Gastrocnemius medialis (tissue), 4 donors: ENCODE data around the gene IDH3A.

ENCODE experiments used
- CTCF ChIP-seq, 5 experiments: fragments of 450-650 bp in 3 of 5; fragments of 200-600 bp in 2 of 5; sonication (generic) in 2 of 5; IDR thresholded peaks in 4 of 5; conservative IDR thresholded peaks in 1 of 5; 1 replicate in 4 of 5; 2 replicates in 1 of 5; pipeline ENCODE4 v1.5.1; 2016 to 2019; ENCODE audit warnings: antibody characterized with exemption in 5 of 5, mild to moderate bottlenecking in 3 of 5, moderate library complexity in 3 of 5
- POLR2A ChIP-seq, 2 donors: fragments of 450-650 bp; IDR thresholded peaks; one replicate each; pipeline ENCODE4 v1.6.1; 2017; ENCODE audit warnings: antibody characterized with exemption in 2 of 2, mild to moderate bottlenecking in 2 of 2, moderate library complexity in 2 of 2

- no peak for TF ChIP-seq CTCF (IDR thresholded peaks at IDR 0.05 in 4 of 5, conservative IDR thresholded peaks at IDR 0.05 in 1 of 5)
- TF ChIP-seq POLR2A (IDR thresholded peaks at IDR 0.05) = no peak
Observed at GRCh38 chr15:78174401-78174800, 25.2 kb downstream of the IDH3A start.
